Fibroblast of lung (primary cell): ENCODE measurements around the gene PDLIM3.

Source experiments
- CTCF ChIP-seq, 2 donors: IDR thresholded peaks in 1 of 2; conservative IDR thresholded peaks in 1 of 2; 1 replicate in 1 of 2; 2 replicates in 1 of 2; pipeline ENCODE4 v1.5.1; 2011 to 2012; ENCODE audit warnings: low read length in 2 of 2, control low read depth in 1 of 2, inconsistent platforms in 1 of 2, low read depth in 1 of 2, mild to moderate bottlenecking in 1 of 2
- EZH2 ChIP-seq: IDR thresholded peaks from 2 replicates; pipeline ENCODE4 v1.5.1; 2012; ENCODE audit warnings: low read length, control low read depth, mild to moderate bottlenecking; ENCODE audit errors: missing control alignments

- no peak for TF ChIP-seq CTCF (conservative IDR thresholded peaks at IDR 0.05 in 1 of 2, IDR thresholded peaks at IDR 0.05 in 1 of 2; ENCODE audit: low read depth in 1 of 2, low read length in 2 of 2)
- TF ChIP-seq EZH2, result no peak
Observed at GRCh38 chr4:185514182-185514697, 21.1 kb downstream of the PDLIM3 start.
